ENCODE results near the gene MAN1B1.

MAN1B1 gene

GRCh38 chr9:137070201-137070905 lies 16.4 kb upstream of the MAN1B1 start, which contains the start of gene SAPCD2:
TSS of gene SAPCD2 (minus strand) at chr9:137070557. CDS start at chr9:137070460, 97 bp downstream.
- DNase-seq (ENCODE audit: low read depth): peak; percentile 89
- H3K4me3 ChIP-seq (ENCODE audit: low read depth, low read length): peak within 1 kb of the TSS; percentile 64
- TF ChIP-seq, protein P1, sequence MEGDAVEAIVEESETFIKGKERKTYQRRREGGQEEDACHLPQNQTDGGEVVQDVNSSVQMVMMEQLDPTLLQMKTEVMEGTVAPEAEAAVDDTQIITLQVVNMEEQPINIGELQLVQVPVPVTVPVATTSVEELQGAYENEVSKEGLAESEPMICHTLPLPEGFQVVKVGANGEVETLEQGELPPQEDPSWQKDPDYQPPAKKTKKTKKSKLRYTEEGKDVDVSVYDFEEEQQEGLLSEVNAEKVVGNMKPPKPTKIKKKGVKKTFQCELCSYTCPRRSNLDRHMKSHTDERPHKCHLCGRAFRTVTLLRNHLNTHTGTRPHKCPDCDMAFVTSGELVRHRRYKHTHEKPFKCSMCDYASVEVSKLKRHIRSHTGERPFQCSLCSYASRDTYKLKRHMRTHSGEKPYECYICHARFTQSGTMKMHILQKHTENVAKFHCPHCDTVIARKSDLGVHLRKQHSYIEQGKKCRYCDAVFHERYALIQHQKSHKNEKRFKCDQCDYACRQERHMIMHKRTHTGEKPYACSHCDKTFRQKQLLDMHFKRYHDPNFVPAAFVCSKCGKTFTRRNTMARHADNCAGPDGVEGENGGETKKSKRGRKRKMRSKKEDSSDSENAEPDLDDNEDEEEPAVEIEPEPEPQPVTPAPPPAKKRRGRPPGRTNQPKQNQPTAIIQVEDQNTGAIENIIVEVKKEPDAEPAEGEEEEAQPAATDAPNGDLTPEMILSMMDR (IDR thresholded peaks at IDR 0.05; ENCODE audit: control insufficient read depth, extremely low read depth, insufficient read depth): no peak

DNA sequence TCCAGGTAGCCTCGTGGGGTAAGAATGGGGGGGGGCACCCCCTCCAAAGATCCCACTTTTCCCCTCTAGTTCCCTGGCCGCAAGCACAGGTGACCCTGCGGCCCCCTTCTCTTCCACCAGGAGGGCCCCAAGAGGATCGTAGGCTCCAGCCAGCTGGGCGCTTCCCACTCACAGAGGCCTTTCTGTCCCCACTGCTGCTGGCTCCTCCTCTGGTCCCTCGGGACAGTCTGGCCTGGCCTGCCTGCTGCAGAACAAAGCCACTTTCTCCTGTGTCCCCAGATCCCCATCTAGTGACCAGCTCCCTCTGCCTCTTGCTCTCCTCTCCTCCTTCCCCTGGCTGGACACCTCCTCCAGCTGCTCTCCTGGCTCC lies 15.9 kb upstream of the MAN1B1 start:
- no peak for DNase-seq (ENCODE audit: low read depth)

DNA sequence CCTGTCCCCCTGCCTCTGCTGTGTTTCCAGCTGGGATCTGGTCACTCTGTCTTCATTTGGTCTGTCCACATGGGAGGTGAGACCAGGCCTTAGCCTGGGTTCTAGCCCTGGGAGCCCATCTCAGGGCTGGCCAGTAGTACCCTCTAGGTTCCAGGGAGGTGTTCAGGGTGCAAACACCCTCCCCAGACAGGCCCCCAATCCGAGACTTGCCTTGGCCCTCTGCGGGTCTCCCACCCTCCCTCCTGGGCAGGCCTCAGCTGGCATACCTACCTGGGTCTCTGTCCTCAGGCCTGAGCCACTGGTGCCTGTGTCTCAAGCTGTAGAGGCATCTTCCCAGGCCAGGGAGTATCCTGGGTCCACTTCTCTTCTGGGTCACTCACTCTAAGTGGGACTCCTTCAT lies 15.5 kb upstream of the MAN1B1 start:
- DNase-seq (ENCODE audit: low read depth): no peak
- peak overlapping the region; percentile 64 for H3K4me3 ChIP-seq (ENCODE audit: low read depth, low read length)
- TF ChIP-seq, protein P1 (IDR thresholded peaks at IDR 0.05; ENCODE audit: control insufficient read depth, extremely low read depth, insufficient read depth): no peak

More for the DNA sequence above, 15.9 kb upstream of the MAN1B1 start:
- TF ChIP-seq, protein P1 (IDR thresholded peaks at IDR 0.05; ENCODE audit: control insufficient read depth, extremely low read depth, insufficient read depth): no peak
- peak overlapping the region; percentile 64 for H3K4me3 ChIP-seq (ENCODE audit: low read depth, low read length)

GRCh38 chr9:137073992-137074399 lies 12.8 kb upstream of the MAN1B1 start:
- DNase-seq (ENCODE audit: low read depth): no peak
- TF ChIP-seq, protein P1 (IDR thresholded peaks at IDR 0.05; ENCODE audit: control insufficient read depth, extremely low read depth, insufficient read depth): no peak
- no peak overlapping the region for H3K4me3 ChIP-seq (ENCODE audit: low read depth, low read length)

GRCh38 chr9:137074657-137075274 lies 12.0 kb upstream of the MAN1B1 start:
- TF ChIP-seq, protein P1 (IDR thresholded peaks at IDR 0.05; ENCODE audit: control insufficient read depth, extremely low read depth, insufficient read depth): no peak
- no peak overlapping the region for H3K4me3 ChIP-seq (ENCODE audit: low read depth, low read length)
- no peak for DNase-seq (ENCODE audit: low read depth)

- no peak overlapping the region for H3K4me3 ChIP-seq (ENCODE audit: low read depth, low read length)
Measured at GRCh38 chr9:137075275-137075775, 11.5 kb upstream of the MAN1B1 start.

More at GRCh38 chr9:137075275-137075775, 11.5 kb upstream of the MAN1B1 start:
- TF ChIP-seq, protein P1 (IDR thresholded peaks at IDR 0.05; ENCODE audit: control insufficient read depth, extremely low read depth, insufficient read depth): no peak
- no peak for DNase-seq (ENCODE audit: low read depth)
